Activated T-helper 2 cell treated with anti-CD3 and anti-CD28 coated beads, Interferon-gamma antibody, Interleukin-2, Interleukin-4, amounts not matched to agents 10 μg/mL and 5 μg/mL and 100 μg/mL, durations not matched to agents 14 hours and 24 hours and 36 hours (primary cell): ENCODE measurements around the gene STAMBPL1. TPM values are rescaled to one million over a fixed set of nuclear protein-coding genes. Genes with fewer than 3 reads are reported as not detected.
"Not testable (repeated sequence)": the region's sequence is repeated elsewhere in the genome, so short reads cannot be mapped to it uniquely, and the experiment has no call there.

Experiments
- DNase-seq: peaks from one replicate; pipeline ENCODE4 v3.0.0; 2021; ENCODE audit warnings: low spot score
- H3K27ac Mint-ChIP-seq: one replicate; pipeline ENCODE4 v1.8.0; 2021; ENCODE audit warnings: mixed read lengths
- H3K27me3 Mint-ChIP-seq: one replicate; pipeline ENCODE4 v1.8.0; 2021; ENCODE audit warnings: low read depth, mixed read lengths
- H3K36me3 Mint-ChIP-seq: one replicate; pipeline ENCODE4 v1.8.0; 2021; ENCODE audit warnings: low read depth, mixed read lengths
- H3K4me1 Mint-ChIP-seq: one replicate; pipeline ENCODE4 v1.8.0; 2021; ENCODE audit warnings: low read depth, mixed read lengths
- H3K4me3 Mint-ChIP-seq: one replicate; pipeline ENCODE4 v1.8.0; 2021; ENCODE audit warnings: low read depth, mild to moderate bottlenecking, moderate library complexity, mixed read lengths
- H3K9me3 Mint-ChIP-seq: one replicate; pipeline ENCODE4 v1.8.0; 2021; ENCODE audit warnings: mixed read lengths
- intact Hi-C: fragments of 100-400 bp; cut with micrococcal nuclease; formaldehyde crosslinking; loops from one replicate; pipeline ENCODE4 v1.15.1; 2023
- total RNA-seq: library from RNA; stranded (reverse); gene quantifications from 2 replicates; pipeline ENCODE4 v1.2.3, GENCODE V29; 2022

STAMBPL1 gene
- total RNA-seq, 1 donor from 2014 or later, result 44.2 TPM

GRCh38 chr10:88918191-88918905, 38.3 kb downstream of the STAMBPL1 start:
- DNase-seq, result no peak
- intact Hi-C loops, result no loop called here
- Mint-ChIP-seq H3K36me3 (peaks cover 78% of the 10 kb centered on the region), H3K4me3 (no peak overlapping the region), H3K27ac (no peak overlapping the region), H3K4me1 (peaks cover 13% of the 10 kb centered on the region), H3K27me3 (no peaks in the 10 kb centered on the region), H3K9me3 (no peaks in the 10 kb centered on the region)

GRCh38 chr10:88919041-88919440, 39.0 kb downstream of the STAMBPL1 start:
- H3K36me3 Mint-ChIP-seq, result peaks cover 80% of the 10 kb centered on the region
- no peak for DNase-seq
- H3K27ac Mint-ChIP-seq, result no peak overlapping the region
- no peaks in the 10 kb centered on the region for H3K9me3 Mint-ChIP-seq
- peaks cover 13% of the 10 kb centered on the region for H3K4me1 Mint-ChIP-seq
- no peak overlapping the region for H3K4me3 Mint-ChIP-seq
- intact Hi-C loops, result no loop called here
- no peaks in the 10 kb centered on the region for H3K27me3 Mint-ChIP-seq

GRCh38 chr10:88920198-88920597, 40.2 kb downstream of the STAMBPL1 start:
- intact Hi-C loops, result no loop called here
- H3K27me3 Mint-ChIP-seq, result no peaks in the 10 kb centered on the region
- no peaks in the 10 kb centered on the region for H3K9me3 Mint-ChIP-seq
- no peak overlapping the region for H3K27ac Mint-ChIP-seq
- no peak for DNase-seq
- peaks cover 83% of the 10 kb centered on the region for H3K36me3 Mint-ChIP-seq
- peaks cover 16% of the 10 kb centered on the region for H3K4me1 Mint-ChIP-seq
- H3K4me3 Mint-ChIP-seq, result no peak overlapping the region

- H3K36me3 Mint-ChIP-seq, result peaks cover 77% of the 10 kb centered on the region
- no peaks in the 10 kb centered on the region for H3K9me3 Mint-ChIP-seq
- intact Hi-C loops, result no loop called here
- no peak overlapping the region for H3K27ac Mint-ChIP-seq
- DNase-seq, result no peak
- H3K27me3 Mint-ChIP-seq, result no peaks in the 10 kb centered on the region
- peaks cover 9% of the 10 kb centered on the region for H3K4me1 Mint-ChIP-seq
- no peak overlapping the region for H3K4me3 Mint-ChIP-seq
Observed at GRCh38 chr10:88920986-88921593, 41.0 kb downstream of the STAMBPL1 start.

GRCh38 chr10:88922041-88922440, 42.0 kb downstream of the STAMBPL1 start:
- no peaks in the 10 kb centered on the region for H3K9me3 Mint-ChIP-seq
- H3K4me3 Mint-ChIP-seq, result no peak overlapping the region
- no peak overlapping the region for H3K27ac Mint-ChIP-seq
- no peaks in the 10 kb centered on the region for H3K27me3 Mint-ChIP-seq
- intact Hi-C loops, result no loop called here
- peaks cover 7% of the 10 kb centered on the region for H3K4me1 Mint-ChIP-seq
- peaks cover 79% of the 10 kb centered on the region for H3K36me3 Mint-ChIP-seq
- no peak for DNase-seq

- Mint-ChIP-seq H3K9me3 (no peaks in the 10 kb centered on the region), H3K4me3 (no peak overlapping the region), H3K4me1 (peaks cover 7% of the 10 kb centered on the region), H3K36me3 (peaks cover 76% of the 10 kb centered on the region), H3K27me3 (no peaks in the 10 kb centered on the region), H3K27ac (no peak overlapping the region)
- DNase-seq, result no peak
- intact Hi-C loops, result no loop called here
Observed at GRCh38 chr10:88923520-88923919, 43.5 kb downstream of the STAMBPL1 start.

- peaks cover 6% of the 10 kb centered on the region for H3K4me1 Mint-ChIP-seq
- intact Hi-C loops, result no loop called here
- no peak overlapping the region for H3K4me3 Mint-ChIP-seq
- peaks cover 69% of the 10 kb centered on the region for H3K36me3 Mint-ChIP-seq
- no peaks in the 10 kb centered on the region for H3K27me3 Mint-ChIP-seq
- H3K27ac Mint-ChIP-seq, result no peak overlapping the region
- no peaks in the 10 kb centered on the region for H3K9me3 Mint-ChIP-seq
- DNase-seq, result no peak
Observed at GRCh38 chr10:88926566-88927415, 46.7 kb downstream of the STAMBPL1 start.

- intact Hi-C loops, result no loop called here
- Mint-ChIP-seq H3K4me3 (no peak overlapping the region), H3K4me1 (peaks cover 9% of the 10 kb centered on the region), H3K36me3 (peaks cover 66% of the 10 kb centered on the region), H3K27me3 (no peaks in the 10 kb centered on the region), H3K9me3 (no peaks in the 10 kb centered on the region), H3K27ac (no peak overlapping the region)
- DNase-seq, result no peak
Observed at GRCh38 chr10:88927416-88927690, 47.3 kb downstream of the STAMBPL1 start.

GRCh38 chr10:88928254-88928653, 48.2 kb downstream of the STAMBPL1 start:
- no peak for DNase-seq
- Mint-ChIP-seq H3K27me3 (no peaks in the 10 kb centered on the region), H3K4me3 (no peak overlapping the region)

GRCh38 chr10:88931548-88931947, 51.5 kb downstream of the STAMBPL1 start:
- no peak overlapping the region for H3K4me3 Mint-ChIP-seq
- no peaks in the 10 kb centered on the region for H3K9me3 Mint-ChIP-seq
- H3K27ac Mint-ChIP-seq, result no peak overlapping the region
- intact Hi-C loops, result loop anchor here (5.0 kb wide), 2 partner anchors 49 to 244 kb away; partner anchors contain the start of gene STAMBPL1
- no peaks in the 10 kb centered on the region for H3K27me3 Mint-ChIP-seq
- H3K4me1 Mint-ChIP-seq, result peaks cover 22% of the 10 kb centered on the region
- no peak for DNase-seq
- peaks cover 55% of the 10 kb centered on the region for H3K36me3 Mint-ChIP-seq

More at GRCh38 chr10:88928254-88928653, 48.2 kb downstream of the STAMBPL1 start:
- H3K27ac Mint-ChIP-seq, result no peak overlapping the region
- intact Hi-C loops, result no loop called here
- H3K4me1 Mint-ChIP-seq, result peaks cover 12% of the 10 kb centered on the region
- peaks cover 63% of the 10 kb centered on the region for H3K36me3 Mint-ChIP-seq
- no peaks in the 10 kb centered on the region for H3K9me3 Mint-ChIP-seq

- intact Hi-C loops, result loop anchor here (1.0 to 5.0 kb wide), 4 partner anchors 50 to 367 kb away; partner anchors contain the start of gene STAMBPL1
- H3K27ac Mint-ChIP-seq, H3K27me3 Mint-ChIP-seq, DNase-seq, H3K4me3 Mint-ChIP-seq, H3K9me3 Mint-ChIP-seq: not testable (repeated sequence)
- Mint-ChIP-seq H3K36me3 (peaks cover 55% of the 10 kb centered on the region), H3K4me1 (peaks cover 25% of the 10 kb centered on the region)
Observed at GRCh38 chr10:88932029-88932428, 52.0 kb downstream of the STAMBPL1 start.

- H3K27ac Mint-ChIP-seq, result no peak overlapping the region
- no peaks in the 10 kb centered on the region for H3K9me3 Mint-ChIP-seq
- no peaks in the 10 kb centered on the region for H3K27me3 Mint-ChIP-seq
- H3K4me1 Mint-ChIP-seq, result peaks cover 27% of the 10 kb centered on the region
- no peak overlapping the region for H3K4me3 Mint-ChIP-seq
- intact Hi-C loops, result loop anchor here (1.0 to 5.0 kb wide), 4 partner anchors 50 to 368 kb away; partner anchors contain the start of gene STAMBPL1
- peak; percentile 27 for DNase-seq
- H3K36me3 Mint-ChIP-seq, result peaks cover 48% of the 10 kb centered on the region
Observed at GRCh38 chr10:88932539-88933256, 52.7 kb downstream of the STAMBPL1 start.
